ENCODE measurements around the gene RARA. TPM values are rescaled to one million over a fixed set of nuclear protein-coding genes. Genes with fewer than 3 reads are reported as not detected.
A peak's percentile ranks its signal among the peaks of the same experiment; 100 is the strongest.
"Not testable (repeated sequence)": the region's sequence is repeated elsewhere in the genome, so short reads cannot be mapped to it uniquely, and the experiment has no call there.

Gene RARA
- total RNA-seq, 1 donor from 2014 or later: 7.2 TPM

DNA sequence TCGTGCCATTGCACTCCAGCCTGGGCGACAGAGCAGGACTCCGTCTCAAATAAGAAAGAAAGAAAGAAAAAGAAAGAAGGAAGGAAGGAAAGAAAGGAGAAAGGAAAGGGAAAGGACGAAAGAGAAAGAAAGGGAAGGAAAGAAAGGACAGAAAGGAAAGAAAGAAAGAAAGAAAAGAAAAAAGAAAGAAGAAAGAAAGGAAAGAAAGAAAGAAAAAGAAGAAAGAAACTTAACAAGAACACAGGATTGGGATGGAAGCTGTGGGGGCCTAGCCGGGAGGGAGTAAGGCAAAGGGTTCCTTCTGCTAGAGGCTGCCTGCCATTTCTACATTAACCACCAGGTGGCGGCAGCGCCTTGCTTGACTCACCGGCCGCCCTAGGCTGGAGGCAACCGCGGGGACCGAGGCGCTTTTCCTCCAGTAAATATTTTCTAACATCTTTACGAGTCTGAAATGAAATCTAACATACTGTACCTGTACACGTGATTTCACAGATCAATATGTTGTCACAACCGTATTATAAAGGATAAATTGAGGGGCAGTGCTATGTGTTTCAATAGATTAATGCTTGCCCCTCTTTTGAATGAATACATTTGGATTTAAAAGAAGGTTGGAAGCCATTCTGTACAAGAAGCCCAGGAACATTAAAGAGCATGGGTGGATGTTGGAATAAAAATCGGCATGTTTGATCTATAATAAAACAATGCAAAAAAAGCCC, 49.5 kb downstream of the RARA start:
- DNase-seq: peak; percentile 73

DNA sequence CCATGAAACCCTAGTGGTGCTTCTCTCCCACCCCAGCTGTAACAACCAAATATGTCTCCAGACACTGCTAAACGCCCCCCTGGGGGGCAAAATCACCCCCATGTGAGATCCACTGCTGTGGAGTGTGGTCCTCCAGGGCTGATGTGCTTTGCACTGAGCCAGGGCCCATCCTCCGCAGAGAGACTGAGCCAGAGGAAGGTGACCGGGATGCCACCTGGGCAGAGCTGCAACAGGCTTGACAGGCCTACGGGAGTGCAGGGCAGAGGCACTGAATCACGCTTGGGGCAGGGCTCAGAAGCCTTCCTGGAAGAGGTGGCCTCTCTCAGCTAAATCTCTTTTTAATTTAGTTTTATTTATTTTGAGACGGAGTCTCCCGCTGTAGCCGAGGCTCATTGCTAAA, 51.1 kb downstream of the RARA start:
- no peak for DNase-seq

DNA sequence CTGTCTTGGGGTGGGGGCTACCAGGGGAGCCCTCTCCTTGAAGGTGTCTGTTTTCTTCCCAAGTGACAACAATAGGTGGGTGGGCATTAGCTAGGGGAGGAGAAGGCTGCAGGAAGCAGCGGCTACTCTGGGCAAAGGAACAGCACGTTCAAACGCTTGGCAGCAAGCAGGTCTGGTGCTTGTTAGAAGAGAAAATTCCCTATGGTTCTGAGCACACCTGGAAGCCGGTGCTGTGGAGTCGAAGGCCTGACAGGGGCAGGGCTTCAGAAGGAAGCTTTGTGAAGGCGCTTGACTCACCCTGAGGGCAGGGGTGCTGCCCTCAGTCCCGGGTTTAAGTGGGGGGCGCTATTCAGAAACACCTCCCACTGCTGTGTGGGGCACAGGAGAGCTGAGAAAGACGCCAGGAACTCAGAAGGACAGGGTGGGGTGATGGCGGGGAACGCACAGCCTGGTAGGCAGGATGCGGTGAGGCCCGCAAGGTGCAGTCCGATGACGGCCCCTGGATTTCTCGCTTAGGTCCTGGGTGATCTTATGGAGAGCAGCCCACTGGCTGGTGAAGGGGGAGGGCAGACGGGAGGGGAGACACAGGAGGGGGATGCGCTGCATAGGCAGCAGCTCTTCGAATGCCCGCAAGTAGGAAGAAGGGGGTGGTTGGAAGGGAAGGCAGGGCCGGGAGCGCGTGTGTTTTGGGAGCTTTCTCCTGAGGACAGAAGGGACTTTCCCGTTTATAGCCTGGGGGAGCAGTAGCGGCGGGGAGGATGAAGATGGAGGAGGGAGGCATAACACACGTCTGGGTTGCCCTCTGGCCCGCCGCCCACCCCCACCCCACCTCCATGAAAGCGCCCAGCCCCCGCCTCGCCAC, 52.3 kb downstream of the RARA start:
- no peak for DNase-seq

DNA sequence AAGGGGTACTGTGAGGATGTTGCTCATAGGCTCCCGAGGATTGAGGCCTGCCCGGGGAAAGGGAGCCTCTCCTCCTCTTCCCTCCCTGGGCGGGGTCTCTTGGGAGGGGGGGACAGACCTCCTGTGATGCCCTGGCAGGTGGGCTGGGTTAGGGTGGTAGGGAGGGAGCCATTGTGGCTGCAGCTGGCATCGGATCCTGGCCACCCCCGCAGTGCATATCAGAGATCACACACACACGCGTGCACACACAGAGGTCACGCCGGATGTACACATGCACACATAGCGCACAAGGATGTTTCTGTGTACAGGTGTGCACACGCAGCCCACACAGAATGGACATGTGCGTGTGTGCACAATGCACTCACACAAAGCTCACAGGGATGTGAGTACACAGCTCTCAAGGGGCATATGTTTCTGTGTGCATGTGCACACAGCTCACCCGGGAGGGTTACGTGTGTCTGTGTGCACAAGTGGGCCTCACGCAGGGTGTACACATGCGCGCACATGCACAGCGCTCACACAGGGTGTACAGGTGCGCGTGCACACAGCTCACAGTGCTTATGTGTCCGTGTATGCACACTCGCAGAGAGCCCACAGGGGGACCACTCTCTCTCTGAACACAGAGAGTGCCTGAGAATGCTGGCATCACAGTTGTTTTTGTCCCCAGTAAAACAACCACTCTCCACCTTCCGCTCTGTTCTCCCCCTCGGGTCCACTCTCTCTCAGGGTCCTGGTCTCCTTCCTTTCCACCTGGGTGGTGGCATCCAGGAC, 53.1 kb downstream of the RARA start:
- DNase-seq: no peak

GRCh38 chr17:40362696-40363110, 53.7 kb downstream of the RARA start:
- DNase-seq: no peak

GRCh38 chr17:40363111-40363827, 54.3 kb downstream of the RARA start:
- no peak for DNase-seq

GRCh38 chr17:40364121-40364861, 55.3 kb downstream of the RARA start, which contains the start of gene GJD3:
Gene GJD3, minus strand, starts transcription at chr17:40364737. Its CDS starts 922 bp downstream, at chr17:40363815.
- DNase-seq: no peak

- no peak for DNase-seq
Observed at GRCh38 chr17:40364906-40365305, 55.9 kb downstream of the RARA start.

GRCh38 chr17:40366076-40366860, 57.3 kb downstream of the RARA start:
- DNase-seq: no peak

GRCh38 chr17:40366861-40367518, 58.0 kb downstream of the RARA start:
- DNase-seq: no peak

DNA sequence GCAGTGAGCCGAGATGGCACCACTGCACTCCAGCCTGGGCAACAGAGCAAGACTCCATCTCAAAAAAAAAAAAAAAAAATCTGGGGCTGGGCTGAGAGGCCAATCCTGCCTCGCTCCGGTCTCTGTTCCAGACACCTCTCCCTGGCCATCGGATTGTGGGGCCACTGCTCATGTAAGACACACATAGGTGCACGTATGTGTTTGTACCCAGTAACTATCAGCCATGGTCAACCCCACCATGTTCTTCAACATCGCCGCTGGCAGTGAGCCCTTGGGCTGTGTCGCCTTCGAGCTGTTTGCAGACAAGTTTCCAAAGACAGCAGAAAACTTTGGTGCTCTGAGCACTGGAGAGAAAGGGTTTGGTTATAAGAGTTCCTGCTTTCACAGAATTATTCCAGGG, 58.7 kb downstream of the RARA start:
- DNase-seq: not testable (repeated sequence)

DNA sequence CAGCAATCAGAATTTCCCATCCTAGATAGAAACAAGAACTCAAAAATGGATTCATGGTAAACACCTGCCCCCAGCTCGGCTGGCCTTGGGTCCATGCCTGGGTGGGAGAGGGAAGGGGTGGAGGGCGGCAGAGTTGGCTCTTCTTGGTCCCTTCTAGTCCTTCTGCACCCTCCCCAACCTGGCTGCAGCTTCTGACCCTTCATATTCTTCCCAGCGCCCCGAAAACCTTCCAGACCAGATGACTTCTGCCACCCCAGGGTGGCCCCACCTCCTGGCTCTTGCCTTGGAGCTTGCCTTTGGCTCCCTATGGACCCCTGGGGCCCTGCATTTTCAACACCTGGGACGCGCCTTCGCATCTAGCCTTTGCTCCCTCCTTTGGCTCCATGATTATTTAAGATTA, 60.9 kb downstream of the RARA start:
- DNase-seq: no peak

DNA sequence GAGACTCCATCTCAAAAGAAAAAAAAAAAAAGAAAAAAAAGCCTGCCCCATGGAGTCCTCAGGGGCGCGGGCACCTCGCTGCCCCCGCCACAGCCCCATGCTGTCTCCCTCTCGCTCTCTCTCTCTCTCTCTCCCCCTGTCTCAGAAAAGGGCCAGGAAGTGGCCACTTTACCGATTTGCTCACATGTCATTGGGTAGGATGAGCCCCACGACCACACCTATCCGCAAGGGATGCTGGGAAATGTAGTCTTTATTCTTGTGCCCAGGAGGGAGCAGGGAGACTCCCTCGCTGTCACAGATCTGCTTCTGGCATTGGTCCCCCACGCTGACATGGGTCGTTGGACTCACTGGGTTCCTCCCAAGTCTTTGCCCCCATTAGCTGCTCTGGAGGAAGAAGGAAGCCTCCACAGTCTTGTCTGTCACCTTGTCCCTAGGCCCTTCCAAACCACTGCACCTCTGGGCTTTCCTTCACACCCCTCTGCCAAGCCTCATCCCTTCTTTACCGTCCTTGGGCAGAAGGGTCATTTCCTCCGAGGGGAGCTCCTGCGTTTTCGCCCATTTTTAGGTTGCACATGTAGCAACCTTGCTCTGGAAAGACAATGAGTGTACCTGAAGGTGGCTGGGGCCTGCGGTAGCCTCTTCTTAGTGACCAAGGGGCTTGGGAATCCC, 62.4 kb downstream of the RARA start:
- no peak for DNase-seq

- no peak for DNase-seq
Observed at GRCh38 chr17:40372031-40372430, 63.1 kb downstream of the RARA start.

DNA sequence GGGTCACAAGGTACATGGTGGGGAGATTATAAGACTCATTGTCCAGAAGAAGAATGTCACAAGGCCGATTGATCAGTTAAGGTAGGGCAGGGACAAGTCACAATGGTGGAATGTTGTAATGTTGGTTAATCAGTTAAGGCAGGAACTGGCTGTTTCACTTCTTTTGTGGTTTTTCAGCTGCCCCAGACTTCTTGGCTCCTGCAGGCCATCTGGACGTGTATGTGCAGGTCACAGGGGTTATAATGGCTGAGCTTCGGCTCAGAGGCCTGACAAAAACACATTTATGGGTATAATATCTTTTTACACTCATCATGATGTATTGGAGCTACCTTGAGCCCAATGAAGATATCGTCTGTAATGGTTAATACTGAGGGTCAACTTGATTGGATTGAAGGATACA, 63.7 kb downstream of the RARA start:
- not testable (repeated sequence) for DNase-seq

- no peak for DNase-seq
Observed at GRCh38 chr17:40373324-40373723, 64.3 kb downstream of the RARA start.

- no peak for DNase-seq
Observed at GRCh38 chr17:40373999-40374398, 65.0 kb downstream of the RARA start.

DNA sequence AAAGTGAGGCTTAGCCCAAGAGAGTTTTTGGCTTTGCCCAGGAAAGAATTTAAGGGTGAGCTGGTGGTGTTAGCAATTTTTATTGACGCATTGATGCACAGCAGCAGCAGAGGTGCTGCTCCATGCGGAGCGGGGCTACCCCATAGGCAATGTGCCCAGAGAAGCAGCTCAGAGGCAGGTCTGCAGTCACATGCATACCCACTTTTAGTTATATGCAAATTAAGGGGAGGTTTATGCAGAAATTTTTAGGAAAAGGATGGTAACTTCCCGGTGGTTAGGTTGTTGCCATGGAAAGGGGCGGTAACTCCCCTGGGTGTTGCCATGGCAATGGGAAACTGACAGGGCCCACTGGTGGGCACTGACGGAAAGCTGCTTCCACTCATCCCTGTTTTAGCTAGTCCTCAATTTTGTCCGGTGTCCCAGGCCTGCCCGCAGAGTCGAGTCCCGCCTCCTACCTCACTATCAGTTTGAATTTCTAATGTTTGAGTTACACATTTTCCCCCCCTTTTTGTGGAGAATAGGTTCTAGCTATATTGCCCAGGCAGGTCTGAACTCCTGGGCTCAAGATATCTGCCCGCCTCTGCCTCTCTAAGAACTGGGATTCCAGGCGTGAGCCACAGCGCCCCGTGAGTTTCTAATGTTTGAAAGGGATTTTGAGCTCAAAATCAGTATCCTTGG, 66.0 kb downstream of the RARA start:
- no peak for DNase-seq

DNA sequence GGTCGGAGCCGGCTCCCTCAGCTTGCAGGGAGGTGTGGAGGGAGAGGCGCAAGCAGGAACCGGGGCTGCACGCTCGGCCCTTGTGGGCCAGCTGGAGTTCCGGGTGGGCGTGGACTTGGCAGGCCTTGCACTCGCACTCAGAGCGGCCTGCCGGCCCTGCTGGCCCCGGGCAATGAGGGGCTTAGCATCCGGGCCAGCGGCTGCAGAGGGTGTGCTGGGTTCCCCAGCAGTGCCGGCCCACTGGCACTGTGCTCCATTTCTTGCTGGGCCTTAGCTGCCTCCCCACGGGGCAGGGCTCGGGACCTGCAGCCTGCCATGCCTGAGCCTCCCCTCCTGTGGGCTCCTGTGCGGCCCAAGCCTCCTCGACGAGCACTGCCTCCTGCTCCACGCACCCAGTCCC, 66.8 kb downstream of the RARA start:
- not testable (repeated sequence) for DNase-seq

All from occipital lobe (tissue), 2 donors.